HepG2 (cell line): ENCODE results near the gene RBM44. TPM values are rescaled to one million over a fixed set of nuclear protein-coding genes. Genes with fewer than 3 reads are reported as not detected.
A peak's percentile ranks its signal among the peaks of the same experiment; 100 is the strongest.

ENCODE experiments used
- ATAC-seq: fragments of 200-7000 bp; cut with Tn5 transposase; 3 replicates; pipeline ENCODE4 v1.9.1; 2020; ENCODE audit warnings: mild to moderate bottlenecking, moderate library complexity
- BruUV-seq: library from RNA; stranded (reverse); fragments of 400-500 nt; replicated peaks from 2 replicates; lab custom pipeline; 2021; lab: Mats Ljungman, UMichigan
- CTCF ChIA-PET: fragments of 300-600 bp; formaldehyde crosslinking; extraction: SDS; loops from one replicate; lab custom pipeline; 2021; ENCODE audit warnings: low total read pairs, inconsistent platforms, low intra/inter-chr PET ratio; lab: Yijun Ruan, JAX
- POLR2A ChIA-PET: fragments of 350-600 bp; sonication (Branson Sonifier 250); formaldehyde crosslinking; loops from one replicate; lab custom pipeline; 2020; ENCODE audit warnings: antibody characterized with exemption, inconsistent platforms; lab: Yijun Ruan, JAX
- DNase-seq: peaks from one replicate; pipeline ENCODE4 v3.0.0-alpha.2; 2015; ENCODE audit warnings: low spot score
- FAIRE-seq: peaks from 3 replicates; lab custom pipeline; 2011; peaks lifted over from hg19 to GRCh38; lab: Jason Lieb, UNC
- H2AFZ ChIP-seq: one replicate; pipeline ENCODE4 v1.6.1; 2011; ENCODE audit warnings: low read length, inconsistent platforms
- H3K27ac ChIP-seq: fragments of 300-600 bp; 3 replicates; pipeline ENCODE4 v1.8.0; 2011; ENCODE audit warnings: mixed run types, mild to moderate bottlenecking, mixed read lengths, low read length, inconsistent platforms; ENCODE audit not compliant: insufficient read depth; ENCODE audit errors: extremely low read length
- H3K27me3 ChIP-seq, 2 experiments: fragments of 200-600 bp in 1 of 2; 2 replicates in 1 of 2; 3 replicates in 1 of 2; pipeline versions ENCODE4 v1.6.0 to v1.8.0; 2011; ENCODE audit warnings: low read length in 2 of 2, mild to moderate bottlenecking in 2 of 2, moderate library complexity in 2 of 2, inconsistent platforms in 1 of 2; ENCODE audit not compliant: insufficient read depth in 2 of 2, control insufficient read depth in 1 of 2
- H3K36me3 ChIP-seq, 2 experiments: fragments of 200-600 bp in 1 of 2; replicated peaks in 1 of 2; 2 replicates in 1 of 2; 3 replicates in 1 of 2; pipeline versions ENCODE4 v1.5.1 to v1.8.0; 2011; ENCODE audit warnings: low read length in 2 of 2, inconsistent platforms in 1 of 2; ENCODE audit not compliant: insufficient read depth in 2 of 2, control insufficient read depth in 1 of 2
- H3K4me1 ChIP-seq: 2 replicates; pipeline ENCODE4 v1.5.1; 2012; ENCODE audit warnings: low read length, inconsistent platforms; ENCODE audit not compliant: insufficient read depth
- H3K4me2 ChIP-seq: 2 replicates; pipeline ENCODE4 v1.6.0; 2011; ENCODE audit warnings: low read depth, low read length, inconsistent platforms
- H3K4me3 ChIP-seq, 3 experiments: fragments of 200-600 bp in 1 of 3; sonication (generic), shearing (Covaris generic) in 1 of 3; replicated peaks in 1 of 3; 2 replicates each; pipeline ENCODE4 v1.5.1; 2011 to 2016; ENCODE audit warnings: low read length in 3 of 3, inconsistent platforms in 2 of 3, low read depth in 2 of 3, mild to moderate bottlenecking in 2 of 3, control low read depth in 1 of 3, mixed read lengths in 1 of 3; ENCODE audit not compliant: insufficient read depth in 1 of 3
- H3K79me2 ChIP-seq: one replicate; pipeline ENCODE4 v1.6.1; 2011; ENCODE audit warnings: low read length, inconsistent platforms; ENCODE audit not compliant: insufficient read depth
- H3K9ac ChIP-seq: 2 replicates; pipeline ENCODE4 v1.6.0; 2011; ENCODE audit warnings: mild to moderate bottlenecking, low read depth, low read length, inconsistent platforms; ENCODE audit not compliant: insufficient read depth
- H3K9me3 ChIP-seq: 2 replicates; pipeline ENCODE4 v1.5.1; 2012; ENCODE audit warnings: mild to moderate bottlenecking, low read length
- H4K20me1 ChIP-seq: 2 replicates; pipeline ENCODE4 v1.6.0; 2011; ENCODE audit warnings: inconsistent platforms, mild to moderate bottlenecking, low read length, moderate library complexity; ENCODE audit not compliant: insufficient read depth
- EZH2 ChIP-seq: conservative IDR thresholded peaks from 2 replicates; pipeline ENCODE4 v1.6.1; 2012; ENCODE audit warnings: mild to moderate bottlenecking, low read depth, low read length, moderate library complexity
- KLF9 ChIP-seq: IDR thresholded peaks from 2 replicates; pipeline ENCODE4 v1.6.1; 2016; ENCODE audit warnings: low read depth
- MAFK ChIP-seq, 2 experiments: IDR thresholded peaks in 1 of 2; conservative IDR thresholded peaks in 1 of 2; 2 replicates each; pipeline ENCODE4 v1.6.1; 2011; ENCODE audit warnings: improper control_type of control experiment in 2 of 2, low read length in 2 of 2
- PHF21A ChIP-seq: sonication (generic); formaldehyde crosslinking; IDR thresholded peaks from 2 replicates; pipeline ENCODE4 v1.5.0; 2020; ENCODE audit warnings: mild to moderate bottlenecking, missing genetic modification reagents
- SALL1 ChIP-seq: sonication (generic); formaldehyde crosslinking; IDR thresholded peaks from 2 replicates; pipeline ENCODE4 v1.8.0; 2022; ENCODE audit warnings: mild to moderate bottlenecking, missing genetic modification reagents
- ZNF274 ChIP-seq: sonication (generic); formaldehyde crosslinking; IDR thresholded peaks from 2 replicates; pipeline ENCODE4 v1.5.1; 2020; ENCODE audit warnings: mild to moderate bottlenecking, missing genetic modification reagents
- WGBS: methylation state at CpG from one replicate; pipeline ENCODE4 v1.1.6; 2017; ENCODE audit warnings: low lambda C conversion rate; 5-methylcytosine and 5-hydroxymethylcytosine counted together
- in situ Hi-C: cut with HindIII; loops from 2 replicates; pipeline ENCODE4 v1.10.0; 2017; ENCODE audit warnings: low pct_unique_long_range_greater_than_20kb; ENCODE audit not compliant: extremely low pct_ligation_motif_present
- intact Hi-C: fragments of 100-400 bp; cut with micrococcal nuclease; formaldehyde crosslinking; loops from one replicate; pipeline ENCODE4 v1.10.0; 2022; ENCODE audit not compliant: unreplicated experiment
- polyA plus RNA-seq, 8 experiments: library from polyadenylated mRNA; depleted of rRNA in 3 of 8; stranded (reverse) in 7 of 8; unstranded in 1 of 8; fragments of >200 nt; fragmentation: Illumina TruSeq in 4 of 8; extraction: Trizol in 4 of 8; gene quantifications; 2 replicates each; pipeline versions ENCODE4 v1.2.1 to v1.2.3, GENCODE V29; 2011 to 2016; ENCODE audit warnings: low read depth in 4 of 8, missing spikeins in 1 of 8, mixed read lengths in 1 of 8; ENCODE audit not compliant: insufficient read depth in 1 of 8
- total RNA-seq, 5 experiments: library from RNA; depleted of rRNA; stranded (reverse); fragments of >200 nt; fragmentation: Illumina TruSeq; extraction: Trizol; gene quantifications; 2 replicates each; pipeline ENCODE4 v1.2.3, GENCODE V29; 2016; ENCODE audit warnings: low read depth in 1 of 5
- TF ChIP-seq, protein P1 (sequence below): sonication (generic); formaldehyde crosslinking; IDR thresholded peaks from 2 replicates; pipeline ENCODE4 v1.4.0; 2020; ENCODE audit warnings: missing genetic modification reagents, borderline replicate concordance
- TF ChIP-seq, protein P2 (sequence below): sonication (generic); formaldehyde crosslinking; conservative IDR thresholded peaks from 2 replicates; pipeline ENCODE4 v1.8.0; 2022; ENCODE audit warnings: low read depth, missing genetic modification reagents

RBM44 gene
- total and polyA plus RNA-seq, 2 of the 13 experiments (the other 11 are each of a cell fraction or from before 2014, with no cell fraction given), result 0.13 to 0.50 TPM

DNA sequence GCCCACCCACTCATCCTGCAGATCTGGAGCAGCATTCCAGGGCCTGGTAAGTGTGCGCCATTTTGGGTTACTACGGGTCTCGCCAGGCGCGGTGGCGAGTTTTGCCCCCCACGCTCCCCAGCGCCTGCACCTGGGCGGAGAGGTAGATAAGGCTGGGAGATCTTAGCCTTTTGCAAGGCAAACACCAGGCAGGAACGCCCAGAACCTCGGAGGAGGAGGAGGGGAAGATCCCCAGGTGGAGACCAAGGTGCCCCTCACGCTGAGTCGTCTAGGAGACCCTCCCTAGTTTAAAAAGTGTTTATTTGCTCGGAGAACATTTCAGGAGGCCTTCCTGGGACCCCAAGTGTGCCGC lies 60.5 kb downstream of the RBM44 start:
- DNase-seq, result no peak
- Histone ChIP-seq H3K4me3 (peak overlapping the region in 1 of 3 experiments; percentile 61; a peak in 1 of 6 replicates), H3K36me3 (no peaks in the 10 kb centered on the region), H3K4me1 (peaks cover 31% of the 10 kb centered on the region), H3K79me2 (no peaks in the 10 kb centered on the region), H3K27me3 (peaks cover 9 to 87% of the 10 kb centered on the region in 2 experiments; a peak in 4 of 5 replicates), H2AFZ (no peak overlapping the region), H3K27ac (no peak overlapping the region), H3K9me3 (no peaks in the 10 kb centered on the region), H4K20me1 (no peaks in the 10 kb centered on the region), H3K9ac (no peak overlapping the region), H3K4me2 (peak overlapping the region; percentile 73)
- POLR2A ChIA-PET, result interaction anchor here (1.1 kb wide), 2 partner anchors 380 to 405 kb away, joined by 4 read pairs; partner anchors contain the start of gene HES6
- in situ Hi-C loops, result loop anchor here (5.0 to 10.0 kb wide), 2 partner anchors 248 to 406 kb away; no protein-coding TSS in a partner anchor
- WGBS, result 67% methylated on average over 12 of the region's 15 CpGs
- CTCF ChIA-PET, result interaction anchor here (0.8 to 2.2 kb wide), 4 partner anchors 65 to 397 kb away, joined by 4 to 8 read pairs (median 6); no protein-coding TSS in a partner anchor
- FAIRE-seq, result no peak
- TF ChIP-seq, protein P1, sequence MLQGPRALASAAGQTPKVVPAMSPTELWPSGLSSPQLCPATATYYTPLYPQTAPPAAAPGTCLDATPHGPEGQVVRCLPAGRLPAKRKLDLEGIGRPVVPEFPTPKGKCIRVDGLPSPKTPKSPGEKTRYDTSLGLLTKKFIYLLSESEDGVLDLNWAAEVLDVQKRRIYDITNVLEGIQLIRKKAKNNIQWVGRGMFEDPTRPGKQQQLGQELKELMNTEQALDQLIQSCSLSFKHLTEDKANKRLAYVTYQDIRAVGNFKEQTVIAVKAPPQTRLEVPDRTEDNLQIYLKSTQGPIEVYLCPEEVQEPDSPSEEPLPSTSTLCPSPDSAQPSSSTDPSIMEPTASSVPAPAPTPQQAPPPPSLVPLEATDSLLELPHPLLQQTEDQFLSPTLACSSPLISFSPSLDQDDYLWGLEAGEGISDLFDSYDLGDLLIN (CRISPR knock-in tag), result no peak
- no peak for TF ChIP-seq PHF21A (CRISPR knock-in tag)
- no peak for TF ChIP-seq SALL1
- TF ChIP-seq MAFK (conservative IDR thresholded peaks at IDR 0.05 in 1 of 2, IDR thresholded peaks at IDR 0.05 in 1 of 2; ENCODE audit: low read length in 2 of 2), result no peak
- TF ChIP-seq, protein P2, sequence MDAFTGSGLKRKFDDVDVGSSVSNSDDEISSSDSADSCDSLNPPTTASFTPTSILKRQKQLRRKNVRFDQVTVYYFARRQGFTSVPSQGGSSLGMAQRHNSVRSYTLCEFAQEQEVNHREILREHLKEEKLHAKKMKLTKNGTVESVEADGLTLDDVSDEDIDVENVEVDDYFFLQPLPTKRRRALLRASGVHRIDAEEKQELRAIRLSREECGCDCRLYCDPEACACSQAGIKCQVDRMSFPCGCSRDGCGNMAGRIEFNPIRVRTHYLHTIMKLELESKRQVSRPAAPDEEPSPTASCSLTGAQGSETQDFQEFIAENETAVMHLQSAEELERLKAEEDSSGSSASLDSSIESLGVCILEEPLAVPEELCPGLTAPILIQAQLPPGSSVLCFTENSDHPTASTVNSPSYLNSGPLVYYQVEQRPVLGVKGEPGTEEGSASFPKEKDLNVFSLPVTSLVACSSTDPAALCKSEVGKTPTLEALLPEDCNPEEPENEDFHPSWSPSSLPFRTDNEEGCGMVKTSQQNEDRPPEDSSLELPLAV (CRISPR knock-in tag), result no peak
- peak; percentile 20; the same call in 1 of the 2 replicates for TF ChIP-seq EZH2
- no peak for TF ChIP-seq ZNF274 (CRISPR knock-in tag)
- no peak for TF ChIP-seq KLF9 (CRISPR knock-in tag)
- no TSS peak for BruUV-seq
- intact Hi-C loops, result loop anchor here (5.0 kb wide), 1 partner anchor 278 kb away; the partner anchor contains the start of gene KLHL30
- ATAC-seq, result no peak
